Renal cortex interstitium (tissue), 11 donors: ENCODE measurements around the gene AMDHD2. TPM values are rescaled to one million over a fixed set of nuclear protein-coding genes. Genes with fewer than 3 reads are reported as not detected.
"Not testable (repeated sequence)": the region's sequence is repeated elsewhere in the genome, so short reads cannot be mapped to it uniquely, and the experiment has no call there.

Source experiments
- DNase-seq, 11 donors: peaks; one replicate each; pipeline ENCODE4 v3.0.0-alpha.2; 2013; ENCODE audit warnings: low read depth in 9 of 11, low spot score in 4 of 11; ENCODE audit errors: extremely low read depth in 1 of 11
- polyA plus RNA-seq, 3 donors: library from polyadenylated mRNA; unstranded; fragments of 120-200 nt; gene quantifications; one replicate each; pipeline ENCODE4 v1.2.1, GENCODE V29; 2013; ENCODE audit not compliant: insufficient read length in 3 of 3

Gene AMDHD2
- polyA plus RNA-seq, 3 donors, result 22.4 to 41.6 (median 33.2) TPM

- DNase-seq, result not testable (repeated sequence)
Observed at GRCh38 chr16:2541409-2541808, 21.2 kb downstream of the AMDHD2 start.

- not testable (repeated sequence) for DNase-seq
Observed at GRCh38 chr16:2543771-2544170, 23.6 kb downstream of the AMDHD2 start.

GRCh38 chr16:2550283-2550878 lies 30.2 kb downstream of the AMDHD2 start:
- DNase-seq, result not testable (repeated sequence)

- DNase-seq, result not testable (repeated sequence)
Observed at GRCh38 chr16:2551420-2551889, 31.3 kb downstream of the AMDHD2 start.

DNA sequence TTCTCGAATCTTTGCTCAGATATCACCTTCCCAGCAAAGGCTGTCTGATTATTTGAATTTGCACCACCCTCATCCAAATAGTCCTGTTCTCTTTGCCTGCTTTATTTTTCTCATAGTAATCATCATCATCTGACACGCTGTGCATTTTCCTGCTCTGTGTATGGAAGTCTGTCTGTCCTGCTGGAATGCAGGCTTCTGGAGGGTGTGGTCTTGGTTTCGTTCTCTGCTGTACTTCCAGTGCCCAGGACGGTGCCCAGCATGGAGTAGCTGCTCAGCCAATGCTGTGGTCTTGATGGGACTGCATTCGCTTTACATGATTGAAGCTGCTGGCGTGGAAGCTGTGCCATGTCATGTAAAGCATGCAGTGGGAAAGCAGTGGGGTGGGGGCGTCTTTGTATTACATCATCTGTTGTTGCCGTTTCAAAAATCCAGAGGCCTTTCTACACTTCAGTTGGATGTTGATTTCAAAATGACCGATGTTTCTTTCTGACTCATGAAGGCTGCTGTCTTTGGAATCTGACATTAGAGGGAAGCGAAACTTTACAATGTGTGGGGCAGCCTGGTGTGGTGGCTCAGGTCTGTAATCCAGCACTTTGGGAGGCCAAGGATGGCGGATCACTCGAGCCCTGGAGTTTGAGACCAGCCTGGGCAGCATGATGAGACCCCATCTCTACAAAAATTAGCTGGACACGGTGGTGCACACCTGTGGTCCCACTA lies 34.7 kb downstream of the AMDHD2 start:
- not testable (repeated sequence) for DNase-seq

GRCh38 chr16:2557150-2557549 lies 37.0 kb downstream of the AMDHD2 start:
- DNase-seq, result not testable (repeated sequence)

- DNase-seq, result not testable (repeated sequence)
Observed at GRCh38 chr16:2560131-2560797, 40.1 kb downstream of the AMDHD2 start.

GRCh38 chr16:2560798-2561133 lies 40.6 kb downstream of the AMDHD2 start:
- not testable (repeated sequence) for DNase-seq

DNA sequence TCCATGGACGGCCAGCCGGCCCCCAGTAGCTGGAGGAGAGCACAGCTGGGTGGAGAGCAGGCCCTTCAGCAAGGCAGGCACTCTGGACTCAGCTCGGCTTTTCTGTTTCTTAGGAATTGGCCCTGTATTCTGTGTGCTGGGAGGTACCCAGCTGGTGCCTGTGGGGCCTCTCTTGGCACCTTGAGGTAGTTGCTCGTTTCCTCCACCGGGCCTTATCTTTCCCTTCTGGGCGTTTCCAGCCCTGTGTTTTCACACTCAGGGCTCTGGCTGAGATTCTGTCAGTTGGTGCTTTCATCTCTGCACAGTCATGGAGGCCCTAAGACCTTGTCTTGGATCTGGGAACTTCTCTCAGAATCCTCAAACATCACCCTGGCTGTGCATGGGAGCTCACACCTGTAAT lies 47.3 kb downstream of the AMDHD2 start:
- not testable (repeated sequence) for DNase-seq

- not testable (repeated sequence) for DNase-seq
Observed at GRCh38 chr16:2568573-2568972, 48.4 kb downstream of the AMDHD2 start.

- not testable (repeated sequence) for DNase-seq
Observed at GRCh38 chr16:2572704-2573103, 52.5 kb downstream of the AMDHD2 start.

DNA sequence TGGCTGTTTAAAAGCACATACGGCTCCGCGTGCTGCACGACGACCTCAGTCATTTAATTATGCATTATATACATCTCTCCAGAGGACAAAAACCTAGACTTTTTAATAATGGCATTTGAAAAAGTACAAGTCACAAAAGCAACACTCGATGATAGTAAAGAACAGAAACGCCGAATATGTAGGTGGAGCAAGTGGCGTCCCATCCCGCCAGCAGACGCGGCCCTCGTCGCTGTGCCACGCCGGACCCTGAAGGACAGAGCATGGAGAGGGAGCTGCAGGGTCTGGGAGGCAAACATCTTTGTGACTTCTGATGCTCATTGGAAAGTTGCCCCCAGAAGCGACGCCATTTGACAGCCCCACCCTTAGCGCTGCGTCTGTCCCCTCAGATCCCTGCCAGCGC lies 55.7 kb downstream of the AMDHD2 start:
- DNase-seq, result not testable (repeated sequence)

GRCh38 chr16:2577044-2577443 lies 56.9 kb downstream of the AMDHD2 start:
- DNase-seq, result not testable (repeated sequence)

- not testable (repeated sequence) for DNase-seq
Observed at GRCh38 chr16:2578905-2579304, 58.7 kb downstream of the AMDHD2 start.

- DNase-seq, result peak in 4 of 11 donors; percentile 23 to 55 (median 34)
Observed at GRCh38 chr16:2580143-2580542, 60.0 kb downstream of the AMDHD2 start.

DNA sequence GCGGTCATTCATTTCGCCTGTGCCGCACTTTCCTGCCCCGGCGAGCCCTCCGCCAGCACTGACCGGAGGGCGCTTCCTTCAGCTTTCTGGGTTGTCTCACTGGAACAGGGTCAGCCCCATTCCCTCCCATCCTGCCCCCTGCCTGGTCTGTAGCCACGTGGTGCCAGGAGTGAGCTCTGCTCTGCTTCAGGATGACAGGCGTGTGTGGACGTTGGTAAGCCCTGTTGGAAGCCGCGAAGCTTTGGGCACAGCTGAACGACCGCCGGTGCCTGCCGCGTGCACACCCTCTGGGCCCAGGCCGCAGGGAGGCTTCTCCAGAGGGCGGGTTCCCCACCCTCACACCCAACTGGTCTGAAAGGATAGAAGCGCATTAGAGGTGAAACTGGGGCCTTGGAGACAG lies 60.6 kb downstream of the AMDHD2 start:
- not testable (repeated sequence) for DNase-seq
